Panc1 (cell line): Measurements from ENCODE around the gene PPP1R1C.

ENCODE experiments used
- POLR2AphosphoS5 ChIP-seq: IDR thresholded peaks from 2 replicates; pipeline ENCODE4 v1.6.1; 2012; ENCODE audit warnings: mild to moderate bottlenecking, low read depth, low read length, moderate library complexity
- TCF7L2 ChIP-seq: IDR thresholded peaks from 2 replicates; pipeline ENCODE4 v1.6.1; 2011; ENCODE audit warnings: mild to moderate bottlenecking, low read depth, low read length, inconsistent platforms
- TF ChIP-seq, protein P1 (sequence below): fragments of 450-650 bp; IDR thresholded peaks from 2 replicates; pipeline ENCODE4 v1.5.1; 2017; ENCODE audit warnings: mild to moderate bottlenecking
- TF ChIP-seq, protein P2 (sequence below), 2 experiments: IDR thresholded peaks; 2 replicates each; pipeline ENCODE4 v1.6.1; 2011 to 2012; ENCODE audit warnings: low read depth in 2 of 2, control low read depth in 1 of 2, low read length in 1 of 2, mild to moderate bottlenecking in 1 of 2, moderate library complexity in 1 of 2; ENCODE audit not compliant: insufficient read depth in 1 of 2

DNA sequence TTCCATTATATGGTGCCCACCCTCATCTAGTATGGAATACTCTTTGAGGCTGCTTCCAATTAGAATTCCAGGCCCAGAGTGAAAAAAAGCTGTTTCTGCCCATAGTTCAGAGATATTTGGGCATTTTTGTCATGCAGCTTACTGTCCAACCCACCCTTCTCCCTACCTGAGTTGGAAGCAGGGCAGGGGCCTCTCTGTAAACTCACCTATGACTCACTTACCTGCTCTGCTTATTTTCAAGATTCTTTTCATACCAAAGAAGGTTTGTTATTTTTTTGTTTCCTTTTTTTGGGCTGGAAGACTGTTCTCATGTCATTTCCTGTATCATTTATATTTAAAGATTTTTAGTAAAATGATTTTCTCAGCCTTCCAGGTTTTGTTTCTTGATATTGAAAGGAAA is 38.4 kb upstream of the PPP1R1C start:
- TF ChIP-seq, protein P1, sequence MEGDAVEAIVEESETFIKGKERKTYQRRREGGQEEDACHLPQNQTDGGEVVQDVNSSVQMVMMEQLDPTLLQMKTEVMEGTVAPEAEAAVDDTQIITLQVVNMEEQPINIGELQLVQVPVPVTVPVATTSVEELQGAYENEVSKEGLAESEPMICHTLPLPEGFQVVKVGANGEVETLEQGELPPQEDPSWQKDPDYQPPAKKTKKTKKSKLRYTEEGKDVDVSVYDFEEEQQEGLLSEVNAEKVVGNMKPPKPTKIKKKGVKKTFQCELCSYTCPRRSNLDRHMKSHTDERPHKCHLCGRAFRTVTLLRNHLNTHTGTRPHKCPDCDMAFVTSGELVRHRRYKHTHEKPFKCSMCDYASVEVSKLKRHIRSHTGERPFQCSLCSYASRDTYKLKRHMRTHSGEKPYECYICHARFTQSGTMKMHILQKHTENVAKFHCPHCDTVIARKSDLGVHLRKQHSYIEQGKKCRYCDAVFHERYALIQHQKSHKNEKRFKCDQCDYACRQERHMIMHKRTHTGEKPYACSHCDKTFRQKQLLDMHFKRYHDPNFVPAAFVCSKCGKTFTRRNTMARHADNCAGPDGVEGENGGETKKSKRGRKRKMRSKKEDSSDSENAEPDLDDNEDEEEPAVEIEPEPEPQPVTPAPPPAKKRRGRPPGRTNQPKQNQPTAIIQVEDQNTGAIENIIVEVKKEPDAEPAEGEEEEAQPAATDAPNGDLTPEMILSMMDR = no peak
- TF ChIP-seq POLR2AphosphoS5 (no peak), TCF7L2 (no peak)
- TF ChIP-seq, protein P2, sequence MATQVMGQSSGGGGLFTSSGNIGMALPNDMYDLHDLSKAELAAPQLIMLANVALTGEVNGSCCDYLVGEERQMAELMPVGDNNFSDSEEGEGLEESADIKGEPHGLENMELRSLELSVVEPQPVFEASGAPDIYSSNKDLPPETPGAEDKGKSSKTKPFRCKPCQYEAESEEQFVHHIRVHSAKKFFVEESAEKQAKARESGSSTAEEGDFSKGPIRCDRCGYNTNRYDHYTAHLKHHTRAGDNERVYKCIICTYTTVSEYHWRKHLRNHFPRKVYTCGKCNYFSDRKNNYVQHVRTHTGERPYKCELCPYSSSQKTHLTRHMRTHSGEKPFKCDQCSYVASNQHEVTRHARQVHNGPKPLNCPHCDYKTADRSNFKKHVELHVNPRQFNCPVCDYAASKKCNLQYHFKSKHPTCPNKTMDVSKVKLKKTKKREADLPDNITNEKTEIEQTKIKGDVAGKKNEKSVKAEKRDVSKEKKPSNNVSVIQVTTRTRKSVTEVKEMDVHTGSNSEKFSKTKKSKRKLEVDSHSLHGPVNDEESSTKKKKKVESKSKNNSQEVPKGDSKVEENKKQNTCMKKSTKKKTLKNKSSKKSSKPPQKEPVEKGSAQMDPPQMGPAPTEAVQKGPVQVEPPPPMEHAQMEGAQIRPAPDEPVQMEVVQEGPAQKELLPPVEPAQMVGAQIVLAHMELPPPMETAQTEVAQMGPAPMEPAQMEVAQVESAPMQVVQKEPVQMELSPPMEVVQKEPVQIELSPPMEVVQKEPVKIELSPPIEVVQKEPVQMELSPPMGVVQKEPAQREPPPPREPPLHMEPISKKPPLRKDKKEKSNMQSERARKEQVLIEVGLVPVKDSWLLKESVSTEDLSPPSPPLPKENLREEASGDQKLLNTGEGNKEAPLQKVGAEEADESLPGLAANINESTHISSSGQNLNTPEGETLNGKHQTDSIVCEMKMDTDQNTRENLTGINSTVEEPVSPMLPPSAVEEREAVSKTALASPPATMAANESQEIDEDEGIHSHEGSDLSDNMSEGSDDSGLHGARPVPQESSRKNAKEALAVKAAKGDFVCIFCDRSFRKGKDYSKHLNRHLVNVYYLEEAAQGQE (IDR thresholded peaks at IDR 0.05; ENCODE audit: insufficient read depth in 1 of 2, low read depth in 2 of 2, low read length in 1 of 2) = no peak
